GM21360 (cell line): Measurements from ENCODE around the gene CASKIN2.
"Not testable (repeated sequence)": the region's sequence is repeated elsewhere in the genome, so short reads cannot be mapped to it uniquely, and the experiment has no call there.

Source experiments
- ATAC-seq: cut with Tn5 transposase; IDR thresholded peaks from one replicate; pipeline ENCODE4 v1.9.1; 2021; ENCODE audit warnings: mild to moderate bottlenecking, moderate library complexity; ENCODE audit not compliant: unreplicated experiment

Gene CASKIN2

DNA sequence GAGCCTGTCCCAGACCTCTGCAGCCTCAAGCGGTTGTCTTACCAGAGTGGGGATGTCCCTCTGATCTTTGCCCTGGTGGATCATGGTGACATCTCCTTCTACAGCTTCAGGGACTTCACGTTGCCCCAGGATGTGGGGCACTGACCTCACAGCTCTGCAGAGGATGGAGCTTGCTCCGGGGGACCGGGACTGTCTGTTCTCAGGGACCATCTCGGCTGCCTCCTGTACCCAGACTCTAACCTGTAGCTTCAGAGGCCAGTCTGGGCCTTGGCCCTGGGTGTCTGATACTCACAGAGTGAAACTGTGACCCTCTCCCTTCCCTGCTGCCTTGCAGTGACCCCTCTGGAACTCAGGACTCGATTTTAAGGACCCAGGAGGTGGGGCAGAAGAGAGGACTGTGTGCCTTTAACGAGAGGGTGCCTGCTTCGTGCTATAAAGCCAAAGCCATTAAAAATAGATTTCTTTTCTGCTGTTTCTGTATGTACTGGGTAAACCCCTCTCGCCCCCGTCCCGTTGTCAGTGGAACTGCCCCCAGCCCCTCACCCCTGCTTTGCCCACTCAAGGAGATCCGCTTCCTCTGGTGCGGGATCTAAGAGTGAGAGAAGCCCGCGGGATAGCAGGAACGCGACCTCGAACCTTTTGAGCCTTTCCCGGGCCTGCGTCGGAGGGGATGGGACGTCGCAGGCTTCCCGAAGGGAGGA, 9.1 kb upstream of the CASKIN2 start:
- ATAC-seq: no peak

DNA sequence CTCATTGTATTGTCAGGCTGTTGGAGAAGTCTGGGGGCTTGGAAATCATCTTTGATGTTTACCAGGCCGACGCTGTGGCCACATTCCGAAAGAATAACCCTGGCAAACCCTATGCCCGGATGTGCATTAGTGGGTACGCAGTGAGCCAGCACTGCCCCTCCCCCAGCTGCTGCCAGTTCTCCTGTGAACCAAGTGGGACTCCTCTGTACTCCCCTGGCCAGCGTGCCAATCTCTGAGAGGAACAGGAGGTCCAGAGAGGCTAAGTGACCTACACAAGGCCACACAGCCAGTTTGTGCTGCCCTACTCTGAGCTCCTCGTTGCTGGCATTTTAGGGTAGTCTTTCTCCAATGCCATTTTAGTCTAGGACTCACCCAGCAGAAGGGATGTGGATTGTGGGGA, 8.3 kb upstream of the CASKIN2 start:
- ATAC-seq: no peak

DNA sequence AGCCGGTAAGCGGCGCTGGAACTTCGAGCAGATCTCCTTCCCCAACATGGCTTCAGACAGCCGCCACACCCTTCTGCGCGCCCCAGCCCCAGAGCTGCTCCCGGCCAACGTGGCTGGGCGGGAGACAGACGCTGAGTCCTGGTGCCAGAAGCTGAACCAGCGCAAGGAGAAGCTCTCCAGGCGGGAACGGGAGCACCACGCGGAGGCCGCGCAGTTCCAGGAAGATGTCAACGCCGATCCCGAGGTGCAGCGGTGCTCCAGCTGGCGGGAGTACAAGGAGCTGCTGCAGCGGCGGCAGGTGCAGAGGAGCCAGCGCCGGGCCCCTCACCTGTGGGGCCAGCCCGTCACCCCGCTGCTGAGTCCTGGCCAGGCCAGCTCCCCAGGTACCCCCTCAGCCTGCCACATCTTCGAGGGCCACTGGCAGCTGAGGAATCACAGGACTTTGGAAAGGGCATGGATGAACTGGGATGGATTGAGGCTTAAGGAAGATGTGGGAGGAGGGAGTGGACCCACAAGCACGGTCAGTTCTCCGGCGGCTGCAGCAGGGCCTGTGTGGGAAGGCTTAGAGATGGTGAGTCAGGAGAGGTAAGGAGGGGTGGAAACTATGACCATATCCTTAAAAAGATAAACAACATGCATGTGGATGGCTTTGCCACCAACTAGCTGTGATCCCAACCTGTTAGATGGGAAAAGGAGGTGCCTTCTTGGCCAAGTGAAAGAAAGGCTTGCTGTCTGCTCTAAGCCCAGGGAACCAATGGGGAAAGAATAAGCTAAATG, 6.8 kb upstream of the CASKIN2 start:
- no peak for ATAC-seq

GRCh38 chr17:75521290-75521689, 6.0 kb upstream of the CASKIN2 start:
- no peak for ATAC-seq

GRCh38 chr17:75520413-75520812, 5.1 kb upstream of the CASKIN2 start:
- ATAC-seq: not testable (repeated sequence)

DNA sequence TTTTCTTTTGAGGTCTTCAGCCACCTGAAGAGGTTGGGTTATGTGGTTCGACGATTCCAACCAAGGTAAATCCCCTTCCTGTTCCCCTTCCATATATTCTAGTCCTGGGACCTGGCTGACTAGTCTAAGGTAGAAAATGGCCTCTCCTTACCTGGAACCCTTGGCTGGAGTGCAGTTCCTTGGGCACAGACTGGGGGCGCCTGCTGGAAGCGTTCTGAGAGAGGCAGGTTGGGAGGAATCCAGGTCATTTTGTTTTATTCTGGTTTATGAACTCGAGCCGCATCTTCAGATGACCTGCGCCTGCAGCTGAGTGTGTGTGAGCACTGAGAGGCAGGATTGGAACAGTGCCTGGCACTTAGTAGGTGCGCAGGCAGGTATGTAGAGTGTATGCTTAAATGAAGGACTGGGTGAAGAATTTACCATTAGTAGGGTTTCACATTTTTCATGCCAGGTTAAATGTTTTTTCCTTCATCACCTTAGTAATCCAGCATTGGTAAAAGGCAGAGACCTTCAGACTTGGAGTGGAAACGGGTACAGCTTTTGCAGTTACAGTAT, 3.7 kb upstream of the CASKIN2 start:
- no peak for ATAC-seq

- ATAC-seq: no peak
Observed at GRCh38 chr17:75518201-75518600, 2.9 kb upstream of the CASKIN2 start.

DNA sequence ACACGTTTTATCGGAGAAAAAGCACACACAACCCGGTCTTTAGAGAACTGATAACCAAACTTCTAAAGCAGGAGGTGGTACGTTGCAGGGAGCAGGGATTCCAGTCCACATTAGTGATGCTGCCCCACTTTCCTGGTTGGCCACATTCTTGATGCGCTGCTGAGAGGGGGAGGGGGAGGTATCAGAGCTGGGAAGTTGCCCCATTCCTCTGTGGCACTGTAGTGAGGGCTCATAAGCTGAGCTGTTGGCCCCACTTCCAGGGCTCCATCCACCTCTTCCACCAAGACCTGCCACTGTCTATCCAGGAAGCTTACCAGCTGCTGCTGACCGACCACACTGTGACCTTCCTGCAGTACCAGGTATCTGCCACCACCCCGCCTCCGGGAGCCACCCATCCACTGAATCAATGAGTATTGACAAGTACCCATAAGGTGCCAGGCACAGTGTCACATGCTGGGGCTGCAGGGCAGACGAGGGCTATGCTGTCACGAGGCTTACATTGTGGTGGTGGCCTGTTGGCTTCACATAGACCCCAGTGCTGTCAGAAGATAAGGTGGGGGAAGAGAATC, 2.0 kb upstream of the CASKIN2 start:
- no peak for ATAC-seq

GRCh38 chr17:75516619-75517296, 1.4 kb upstream of the CASKIN2 start:
- ATAC-seq: peak; percentile 9

- ATAC-seq: peak; percentile 61
Observed at GRCh38 chr17:75516255-75516618, 900 bp upstream of the CASKIN2 start, which contains the start of gene TSEN54. Gene TSEN54 (plus strand): TSS chr17:75516528. CDS start chr17:75516561, 33 bp downstream.

GRCh38 chr17:75514919-75515495, 330 bp downstream of the CASKIN2 start:
- ATAC-seq: no peak

DNA sequence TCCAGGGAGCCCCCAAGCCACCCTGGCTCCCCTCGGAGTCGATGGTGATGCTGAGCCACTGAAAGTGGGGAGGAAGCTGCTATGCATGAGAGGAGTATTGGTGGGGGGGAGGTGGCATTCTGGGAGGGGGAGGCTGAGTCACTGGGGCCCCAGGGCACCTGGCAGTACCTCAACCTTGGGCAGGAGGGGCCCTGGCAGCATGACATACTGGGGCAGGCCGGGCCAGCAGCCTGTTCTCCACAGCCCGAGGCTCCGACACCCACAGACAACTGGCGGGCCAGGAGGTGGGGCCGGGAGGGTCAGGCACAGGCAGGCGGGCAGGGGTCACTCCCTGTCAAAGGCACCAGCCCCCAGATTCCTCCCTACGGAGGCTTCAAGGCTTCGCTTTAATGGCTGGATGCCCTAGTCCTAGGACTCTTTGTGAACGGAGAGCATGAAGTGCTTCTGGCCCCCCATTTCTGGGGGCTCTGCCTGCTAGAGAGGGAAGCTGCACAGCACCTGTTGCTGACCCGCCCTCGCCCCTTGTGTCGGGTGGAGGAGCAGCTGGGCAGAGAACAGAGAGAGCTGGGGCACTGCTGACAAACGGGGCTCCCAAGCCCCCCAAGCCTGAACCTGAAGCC, 928 bp downstream of the CASKIN2 start:
- ATAC-seq: no peak

- ATAC-seq: no peak
Observed at GRCh38 chr17:75513641-75514000, 1.7 kb downstream of the CASKIN2 start.

- no peak for ATAC-seq
Observed at GRCh38 chr17:75512926-75513640, 2.3 kb downstream of the CASKIN2 start.

- ATAC-seq: no peak
Observed at GRCh38 chr17:75511610-75512575, 3.4 kb downstream of the CASKIN2 start.

DNA sequence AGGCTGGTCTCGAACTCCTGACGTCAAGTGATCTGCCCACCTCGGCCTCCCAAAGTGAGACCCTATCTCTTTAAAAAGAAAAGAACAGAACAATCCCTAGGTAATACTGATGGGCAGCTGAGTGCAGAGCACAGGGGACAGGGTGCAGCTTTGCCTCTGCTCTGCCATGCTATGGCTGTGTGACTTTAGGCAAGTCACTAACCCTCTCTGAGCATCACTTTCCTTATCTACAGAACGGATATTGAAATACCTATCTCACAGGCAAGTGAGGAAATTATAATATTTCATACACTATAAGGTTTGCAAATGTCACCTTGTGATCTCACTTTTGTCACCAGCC, 4.1 kb downstream of the CASKIN2 start:
- ATAC-seq: no peak

DNA sequence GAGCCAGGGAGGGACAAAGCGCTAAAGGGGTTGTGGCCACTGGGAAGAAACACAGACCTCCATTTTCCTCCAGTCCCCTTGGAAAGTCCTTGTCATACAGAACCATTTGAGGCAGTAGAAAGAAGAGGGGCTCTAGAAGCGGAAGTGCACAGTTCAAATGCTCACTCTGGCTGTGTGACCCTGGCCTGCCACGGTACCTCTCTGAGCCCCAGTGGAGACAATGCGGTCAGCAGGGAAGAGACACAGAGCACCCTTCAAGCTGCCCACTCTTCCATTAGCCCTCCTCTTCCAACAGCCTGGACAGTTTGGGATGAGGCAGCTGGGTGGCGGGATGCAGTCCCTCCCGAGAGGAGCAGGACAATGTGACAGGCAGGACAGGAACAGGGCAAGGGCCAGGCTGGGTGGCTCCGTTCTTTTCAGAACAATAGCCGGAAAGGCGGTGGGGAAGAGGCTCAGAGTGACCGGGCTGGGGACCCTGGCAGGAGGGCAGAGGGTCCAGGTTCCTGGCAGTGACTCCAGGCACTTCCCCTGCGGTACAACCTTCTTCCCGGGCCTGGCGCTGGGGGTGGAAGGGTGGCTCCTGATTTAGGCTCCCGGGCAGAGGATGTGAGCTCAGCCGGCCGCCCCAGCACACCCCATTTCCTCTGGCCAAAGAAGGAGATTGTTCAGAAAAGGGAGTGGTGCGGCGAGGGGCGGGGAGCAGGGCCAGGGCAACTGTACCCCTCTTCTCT, 5.6 kb downstream of the CASKIN2 start:
- ATAC-seq: no peak

GRCh38 chr17:75508931-75509361, 6.4 kb downstream of the CASKIN2 start:
- no peak for ATAC-seq
